ENCODE measurements around the gene TPK1. TPM values are rescaled to one million over a fixed set of nuclear protein-coding genes. Genes with fewer than 3 reads are reported as not detected.

The TPK1 gene
- total RNA-seq, 4 donors from 2014 or later = 4.5 to 11.8 (median 8.0) TPM

DNA sequence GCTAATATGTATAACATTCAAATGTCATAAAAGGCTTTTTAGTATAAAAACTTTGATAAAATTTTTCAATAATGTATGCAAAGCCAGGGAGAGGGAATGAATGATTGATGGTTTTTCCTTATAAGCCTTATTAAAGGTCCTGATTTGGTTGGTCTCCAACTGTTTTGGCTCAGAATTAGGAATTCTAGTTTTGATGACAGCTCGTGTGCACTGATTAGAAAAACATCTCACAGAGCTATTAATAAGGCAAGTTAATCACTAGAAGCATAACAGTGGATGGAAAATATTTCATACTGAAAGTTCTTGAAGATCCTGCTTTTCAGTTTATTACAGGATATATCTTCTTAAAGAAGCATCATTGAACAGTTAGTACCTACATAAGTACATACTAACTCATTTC, 317.5 kb downstream of the TPK1 start:
- TF ChIP-seq CTCF (IDR thresholded peaks at IDR 0.05) = no peak
- DNase-seq (ENCODE audit: low spot score) = no peak
- no peak for ATAC-seq (ENCODE audit: low FRiP score)

DNA sequence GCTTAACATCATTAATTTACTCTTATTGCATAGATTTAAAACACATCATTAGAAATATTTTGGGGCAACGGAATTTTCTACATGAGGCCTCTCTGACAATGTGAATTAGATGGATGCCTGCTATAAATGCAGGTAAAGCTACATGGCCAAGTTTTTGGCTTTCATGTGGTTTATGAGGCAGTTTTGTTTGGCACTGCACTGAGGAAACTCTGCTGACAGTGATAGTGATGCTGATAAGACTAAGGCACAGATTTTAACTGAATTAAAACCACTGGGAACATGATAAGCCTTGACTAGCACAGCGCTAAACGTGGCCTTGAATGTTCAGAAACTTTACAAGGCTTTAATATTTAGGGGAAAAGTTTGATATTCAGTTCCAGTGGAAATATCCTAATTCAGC, 318.1 kb downstream of the TPK1 start:
- TF ChIP-seq CTCF (IDR thresholded peaks at IDR 0.05) = no peak
- no peak for DNase-seq (ENCODE audit: low spot score)
- ATAC-seq (ENCODE audit: low FRiP score) = no peak

DNA sequence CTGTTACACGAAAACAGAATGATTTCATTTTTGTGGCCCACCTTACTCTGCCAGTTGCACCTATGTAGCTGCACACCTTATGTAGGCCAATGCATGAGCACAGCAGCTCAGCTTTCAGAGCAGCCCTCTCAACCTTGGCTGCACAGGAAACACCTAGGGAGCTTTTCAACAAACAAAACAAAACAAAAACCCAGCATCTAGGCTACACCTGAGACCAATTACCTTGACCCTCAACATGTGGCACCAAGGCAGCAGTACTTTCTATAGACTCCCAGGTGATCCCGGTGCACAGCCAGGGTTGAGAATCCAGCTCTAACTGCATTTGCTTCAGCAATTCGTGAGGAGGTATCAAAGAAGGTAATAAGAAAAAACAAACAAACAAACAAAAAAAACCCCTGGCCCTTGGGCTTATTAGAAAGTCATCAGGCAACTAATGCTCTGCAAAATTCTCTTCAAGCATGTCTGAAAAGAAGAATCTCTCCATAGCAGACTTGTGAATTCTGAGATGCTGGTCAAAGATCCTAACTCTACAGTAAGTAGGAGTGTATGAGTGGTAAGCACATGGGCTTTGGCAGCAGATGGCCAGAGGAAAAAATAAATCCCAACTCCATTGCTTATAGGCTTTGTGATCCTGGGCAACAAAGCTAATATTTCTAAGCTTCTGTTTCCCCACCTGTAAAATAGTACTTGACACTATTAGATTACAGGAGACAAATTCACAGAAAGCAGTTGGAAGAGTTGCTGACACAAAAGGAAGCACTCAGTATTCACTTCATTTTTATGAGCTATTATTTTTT, 318.9 kb downstream of the TPK1 start:
- DNase-seq (ENCODE audit: low spot score) (no peak), ATAC-seq (ENCODE audit: low FRiP score) (no peak)
- TF ChIP-seq CTCF (IDR thresholded peaks at IDR 0.05) = no peak

- DNase-seq (ENCODE audit: low spot score) (no peak), ATAC-seq (ENCODE audit: low FRiP score) (no peak)
- no peak for TF ChIP-seq CTCF (IDR thresholded peaks at IDR 0.05)
Observed at GRCh38 chr7:144513334-144513733, 322.5 kb downstream of the TPK1 start.

GRCh38 chr7:144510621-144511020, 325.2 kb downstream of the TPK1 start:
- DNase-seq (ENCODE audit: low spot score) (no peak), ATAC-seq (ENCODE audit: low FRiP score) (no peak)
- TF ChIP-seq CTCF (IDR thresholded peaks at IDR 0.05) = no peak

GRCh38 chr7:144508702-144509101, 327.2 kb downstream of the TPK1 start:
- TF ChIP-seq CTCF (IDR thresholded peaks at IDR 0.05) = no peak
- ATAC-seq (ENCODE audit: low FRiP score) = no peak

DNA sequence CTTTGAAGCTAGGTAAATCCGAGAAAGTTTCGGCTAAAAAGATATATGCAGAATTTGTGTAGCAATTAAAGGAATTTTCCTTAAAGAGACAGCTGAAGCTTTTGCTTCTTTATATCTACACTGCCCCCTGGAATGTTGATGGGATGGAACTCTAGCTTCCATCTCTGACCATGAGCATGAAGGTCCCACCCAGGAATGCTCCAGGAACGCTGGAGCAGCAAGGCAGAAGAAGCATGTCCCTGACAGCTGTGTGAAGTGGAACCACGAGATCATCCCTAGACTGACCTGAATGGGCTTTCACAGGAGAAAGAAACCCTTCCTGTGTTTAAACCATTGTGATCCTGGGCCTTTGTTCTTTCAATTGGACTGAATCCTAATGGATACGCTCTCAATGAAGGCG, 332.6 kb downstream of the TPK1 start:
- ATAC-seq (ENCODE audit: low FRiP score) (no peak), DNase-seq (ENCODE audit: low spot score) (no peak)
- no peak for TF ChIP-seq CTCF (IDR thresholded peaks at IDR 0.05)

More at GRCh38 chr7:144508702-144509101, 327.2 kb downstream of the TPK1 start:
- DNase-seq (ENCODE audit: low spot score) = no peak

Data from omental fat pad (tissue), 4 donors.